HCT116 (cell line): ENCODE data around the gene XAB2. TPM values are rescaled to one million over a fixed set of nuclear protein-coding genes. Genes with fewer than 3 reads are reported as not detected.

Experiments used
- ATAC-seq: fragments of 200-7000 bp; cut with Tn5 transposase; 2 replicates; pipeline ENCODE4 v1.9.1; 2020; ENCODE audit warnings: mild to moderate bottlenecking, moderate library complexity
- BruUV-seq: library from RNA; stranded (reverse); fragments of 400-500 nt; replicated peaks from 2 replicates; lab custom pipeline; 2021; lab: Mats Ljungman, UMichigan
- CTCF ChIA-PET: fragments of 300-600 bp; sonication (Branson Sonifier 250); formaldehyde crosslinking; loops from one replicate; lab custom pipeline; 2021; ENCODE audit warnings: antibody characterized with exemption; lab: Charles Lee
- POLR2A ChIA-PET: fragments of 300-600, 350-600 bp; sonication (Branson Sonifier 250); formaldehyde crosslinking; loops from one replicate; lab custom pipeline; 2021; ENCODE audit warnings: antibody characterized with exemption; lab: Charles Lee
- RAD21 ChIA-PET, 2 experiments: fragments of 300-600 bp; sonication (Branson Sonifier 250); formaldehyde crosslinking; loops; one replicate each; lab custom pipeline; 2023; ENCODE audit warnings: low total read pairs in 2 of 2; ENCODE audit not compliant: uncharacterized antibody in 2 of 2, unreplicated experiment in 2 of 2, low non-redundant PET in 1 of 2; lab: Charles Lee
- DNase-seq: peaks from one replicate; pipeline ENCODE4 v3.0.0-alpha.2; 2010; ENCODE audit warnings: low read depth, low spot score
- H2AFZ ChIP-seq: fragments of 200-600 bp; shearing (Covaris generic), sonication (generic); 2 replicates; pipeline ENCODE4 v1.6.1; 2017; ENCODE audit warnings: low read depth, mixed run types, mixed read lengths, antibody characterized with exemption, low read length; ENCODE audit not compliant: poor library complexity, severe bottlenecking
- H3K27ac ChIP-seq: 2 replicates; pipeline ENCODE4 v1.5.1; 2012; ENCODE audit warnings: low read depth, low read length
- H3K27me3 ChIP-seq: fragments of 200-600 bp; sonication (generic); 2 replicates; pipeline ENCODE4 v1.6.1; 2016; ENCODE audit warnings: mixed run types, low read length, mixed read lengths; ENCODE audit not compliant: insufficient read depth
- H3K36me3 ChIP-seq, 2 experiments: fragments of 200-500 bp in 1 of 2; fragments of 200-600 bp in 1 of 2; sonication (Bioruptor generic) in 1 of 2; sonication (generic) in 1 of 2; 2 replicates each; pipeline versions ENCODE4 v1.5.1 to v1.6.1; 2014 to 2016; ENCODE audit warnings: low read length in 2 of 2, inconsistent platforms in 1 of 2, mixed read lengths in 1 of 2, mixed run types in 1 of 2; ENCODE audit not compliant: insufficient read depth in 2 of 2, control insufficient read depth in 1 of 2
- H3K4me1 ChIP-seq, 2 experiments: fragments of 200-600 bp in 1 of 2; sonication (generic) in 1 of 2; 2 replicates each; pipeline versions ENCODE4 v1.5.1 to v1.6.1; 2012 to 2017; ENCODE audit warnings: low read length in 2 of 2, inconsistent platforms in 1 of 2, mild to moderate bottlenecking in 1 of 2, mixed read lengths in 1 of 2, mixed run types in 1 of 2, moderate library complexity in 1 of 2; ENCODE audit not compliant: insufficient read depth in 2 of 2, control insufficient read depth in 1 of 2
- H3K4me2 ChIP-seq: fragments of 200-600 bp; sonication (generic); 2 replicates; pipeline ENCODE4 v1.6.1; 2017; ENCODE audit warnings: mixed run types, low read length, mixed read lengths
- H3K4me3 ChIP-seq, 2 experiments: fragments of 200-600 bp in 1 of 2; sonication (generic) in 1 of 2; replicated peaks in 1 of 2; 2 replicates each; pipeline ENCODE4 v1.5.1; 2011 to 2016; ENCODE audit warnings: low read length in 2 of 2, control low read depth in 1 of 2, low read depth in 1 of 2, mild to moderate bottlenecking in 1 of 2, mixed read lengths in 1 of 2, mixed run types in 1 of 2
- H3K79me2 ChIP-seq: fragments of 200-600 bp; sonication (generic); 2 replicates; pipeline ENCODE4 v1.6.1; 2017; ENCODE audit warnings: mild to moderate bottlenecking, mixed run types, low read length, moderate library complexity, mixed read lengths; ENCODE audit not compliant: insufficient read depth
- H3K9ac ChIP-seq: fragments of 200-600 bp; sonication (generic); 2 replicates; pipeline ENCODE4 v1.6.1; 2016; ENCODE audit warnings: low read length, mixed read lengths
- H3K9me2 ChIP-seq: fragments of 200-600 bp; sonication (generic), shearing (Covaris generic); 2 replicates; pipeline ENCODE4 v1.6.1; 2017; ENCODE audit warnings: mixed run types, mild to moderate bottlenecking, moderate library complexity; ENCODE audit not compliant: insufficient read depth
- H3K9me3 ChIP-seq, 2 experiments: fragments of 200-500 bp in 1 of 2; fragments of 200-600 bp in 1 of 2; sonication (Bioruptor generic) in 1 of 2; sonication (generic) in 1 of 2; 2 replicates each; pipeline ENCODE4 v1.6.1; 2014 to 2017; ENCODE audit warnings: low read length in 2 of 2, mixed read lengths in 2 of 2, inconsistent platforms in 1 of 2, low read depth in 1 of 2, mild to moderate bottlenecking in 1 of 2, mixed run types in 1 of 2, moderate library complexity in 1 of 2; ENCODE audit not compliant: control insufficient read depth in 1 of 2, insufficient read depth in 1 of 2
- H4K20me1 ChIP-seq: fragments of 200-600 bp; sonication (generic), shearing (Covaris generic); 2 replicates; pipeline ENCODE4 v1.6.1; 2017; ENCODE audit warnings: mixed run types, mild to moderate bottlenecking, moderate library complexity; ENCODE audit not compliant: insufficient read depth
- CEBPB ChIP-seq: IDR thresholded peaks from 2 replicates; pipeline ENCODE4 v1.6.1; 2012; ENCODE audit warnings: low read depth
- CTCF ChIP-seq, 3 experiments: fragments of 200-600 bp in 1 of 3; sonication (generic) in 1 of 3; IDR thresholded peaks in 2 of 3; conservative IDR thresholded peaks in 1 of 3; 2 replicates each; pipeline ENCODE4 v1.5.1; 2012 to 2017; ENCODE audit warnings: low read depth in 2 of 3, low read length in 2 of 3, antibody characterized with exemption in 1 of 3, borderline replicate concordance in 1 of 3, control low read depth in 1 of 3, mild to moderate bottlenecking in 1 of 3, mixed read lengths in 1 of 3, mixed run types in 1 of 3, moderate library complexity in 1 of 3; ENCODE audit not compliant: insufficient read depth in 1 of 3
- EZH2 ChIP-seq: fragments of 200-600 bp; sonication (generic); IDR thresholded peaks from 2 replicates; pipeline ENCODE4 v1.6.1; 2017; ENCODE audit warnings: antibody characterized with exemption, mixed run types
- JUND ChIP-seq: IDR thresholded peaks from 2 replicates; pipeline ENCODE4 v1.6.1; 2012
- RAD21 ChIP-seq: IDR thresholded peaks from 2 replicates; pipeline ENCODE4 v1.6.1; 2012; ENCODE audit warnings: low read depth, mild to moderate bottlenecking
- SP1 ChIP-seq: IDR thresholded peaks from 2 replicates; pipeline ENCODE4 v1.6.1; 2012; ENCODE audit warnings: low read depth
- TCF7L2 ChIP-seq: IDR thresholded peaks from 2 replicates; pipeline ENCODE4 v1.7.0; 2011; ENCODE audit warnings: borderline replicate concordance, inconsistent platforms; ENCODE audit not compliant: insufficient read depth, insufficient read length; ENCODE audit errors: extremely low read depth
- ZBTB33 ChIP-seq: IDR thresholded peaks from 2 replicates; pipeline ENCODE4 v1.6.1; 2011; ENCODE audit warnings: mild to moderate bottlenecking, low read length, moderate library complexity; ENCODE audit not compliant: insufficient replicate concordance; ENCODE audit errors: extremely low read depth
- ZFX ChIP-seq: fragments of 450-650 bp; IDR thresholded peaks from 2 replicates; pipeline ENCODE4 v1.6.1; 2017
- intact Hi-C: fragments of 100-400 bp; cut with micrococcal nuclease; formaldehyde crosslinking; loops from 2 replicates; pipeline ENCODE4 v1.10.0; 2022
- total RNA-seq: library from RNA; stranded (reverse); gene quantifications from one replicate; pipeline ENCODE4 v1.2.1, GENCODE V29; 2021; ENCODE audit not compliant: unreplicated experiment

The XAB2 gene
- total RNA-seq, 1 experiment from 2014 or later: 103 TPM

GRCh38 chr19:7648265-7649014 is 19.1 kb upstream of the XAB2 start:
- peaks cover 3 to 17% of the 10 kb centered on the region in 2 experiments for H3K4me1 ChIP-seq
- no peaks in the 10 kb centered on the region for H3K9me2 ChIP-seq
- ChIA-PET CTCF (no interaction called here), RAD21 (no interaction called here), POLR2A (no interaction called here)
- ATAC-seq: no peak
- BruUV-seq: no TSS peak
- H4K20me1 ChIP-seq: no peaks in the 10 kb centered on the region
- H2AFZ ChIP-seq: no peak overlapping the region
- H3K36me3 ChIP-seq: 0 out of 4 replicates have a peak, but pooled peaks cover 0 to 11% of the 10 kb centered on the region in 2 experiments
- no peak for DNase-seq
- TF ChIP-seq CEBPB (no peak), RAD21 (no peak)
- TF ChIP-seq, all 23 proteins: peak for 0
- H3K4me3 ChIP-seq: no peak overlapping the region
- no peak overlapping the region for H3K27ac ChIP-seq
- H3K79me2 ChIP-seq: no peaks in the 10 kb centered on the region
- intact Hi-C loops: no loop called here
- no peak overlapping the region for H3K9ac ChIP-seq
- H3K4me2 ChIP-seq: no peak overlapping the region
- H3K27me3 ChIP-seq: no peaks in the 10 kb centered on the region
- no peaks in the 10 kb centered on the region for H3K9me3 ChIP-seq

GRCh38 chr19:7647156-7647555 is 17.8 kb upstream of the XAB2 start:
- H3K4me2 ChIP-seq: no peak overlapping the region
- POLR2A ChIA-PET: no interaction called here
- H4K20me1 ChIP-seq: no peaks in the 10 kb centered on the region
- peaks cover 0 to 11% of the 10 kb centered on the region in 2 experiments; a peak in 1 of 4 replicates for H3K36me3 ChIP-seq
- DNase-seq: no peak
- H3K9ac ChIP-seq: no peak overlapping the region
- no peak overlapping the region for H3K4me3 ChIP-seq
- no peak overlapping the region for H2AFZ ChIP-seq
- no peak for ATAC-seq
- BruUV-seq: no TSS peak
- H3K27me3 ChIP-seq: no peaks in the 10 kb centered on the region
- no peaks in the 10 kb centered on the region for H3K79me2 ChIP-seq
- intact Hi-C loops: no loop called here
- H3K27ac ChIP-seq: no peak overlapping the region
- H3K4me1 ChIP-seq: peaks cover 0 to 18% of the 10 kb centered on the region in 2 experiments; a peak in 3 of 4 replicates
- CTCF ChIA-PET: no interaction called here
- RAD21 ChIA-PET: no interaction called here
- no peaks in the 10 kb centered on the region for H3K9me3 ChIP-seq
- TF ChIP-seq SP1 (no peak), JUND (no peak), ZFX (no peak), ZBTB33 (no peak), EZH2 (no peak), CTCF (IDR thresholded peaks at IDR 0.05 in 2 of 3, conservative IDR thresholded peaks at IDR 0.05 in 1 of 3; ENCODE audit: borderline replicate concordance in 1 of 3, insufficient read depth in 1 of 3, low read depth in 2 of 3, low read length in 2 of 3) (no peak), TCF7L2 (no peak)
- no peaks in the 10 kb centered on the region for H3K9me2 ChIP-seq
